BJ (cell line): ENCODE data around the gene IGDCC3. TPM values are rescaled to one million over a fixed set of nuclear protein-coding genes. Genes with fewer than 3 reads are reported as not detected.

Experiments
- CTCF ChIA-PET: fragments of 350-600 bp; formaldehyde crosslinking; extraction: SDS; loops from one replicate; lab custom pipeline; 2021; ENCODE audit warnings: antibody characterized with exemption, inconsistent platforms; lab: Yijun Ruan, JAX
- POLR2A ChIA-PET: fragments of 300-600 bp; sonication (Branson Sonifier 250); formaldehyde crosslinking; extraction: SDS; loops from one replicate; lab custom pipeline; 2021; ENCODE audit warnings: antibody characterized with exemption; lab: Charles Lee
- DNase-seq: peaks from one replicate; pipeline ENCODE4 v3.0.0-alpha.2; 2011; ENCODE audit warnings: low read depth
- H3K27me3 ChIP-seq: 2 replicates; pipeline ENCODE4 v1.6.0; 2011; ENCODE audit warnings: low read length; ENCODE audit not compliant: control insufficient read depth, insufficient read depth
- H3K36me3 ChIP-seq: 2 replicates; pipeline ENCODE4 v1.5.1; 2011; ENCODE audit warnings: low read length; ENCODE audit not compliant: control insufficient read depth, insufficient read depth
- H3K4me3 ChIP-seq: 2 replicates; pipeline ENCODE4 v1.5.1; 2011; ENCODE audit warnings: low read depth, mild to moderate bottlenecking, control low read depth, low read length
- CTCF ChIP-seq: IDR thresholded peaks from 2 replicates; pipeline ENCODE4 v1.5.1; 2011; ENCODE audit warnings: low read depth, mild to moderate bottlenecking, control low read depth, inconsistent platforms, low read length, moderate library complexity; ENCODE audit not compliant: insufficient read depth
- polyA plus RNA-seq: library from polyadenylated mRNA; depleted of rRNA; stranded (reverse); fragments of >200 nt; gene quantifications from 2 replicates; pipeline ENCODE4 v1.2.3, GENCODE V29; 2011

The IGDCC3 gene
- polyA plus RNA-seq, 1 experiment = not detected

GRCh38 chr15:65346856-65347598 lies 30.8 kb downstream of the IGDCC3 start:
- TF ChIP-seq CTCF = no peak
- ChIA-PET CTCF (interaction anchor here (0.8 kb wide), 1 partner anchor 28 kb away, joined by 3 read pairs; no protein-coding TSS in a partner anchor), POLR2A (no interaction called here)
- DNase-seq = no peak
- Histone ChIP-seq H3K27me3 (peaks cover 16% of the 10 kb centered on the region), H3K4me3 (no peak overlapping the region), H3K36me3 (no peaks in the 10 kb centered on the region)

GRCh38 chr15:65344914-65345275 lies 32.9 kb downstream of the IGDCC3 start:
- DNase-seq = no peak
- Histone ChIP-seq H3K27me3 (peaks cover 20% of the 10 kb centered on the region), H3K36me3 (no peaks in the 10 kb centered on the region), H3K4me3 (no peak overlapping the region)
- POLR2A ChIA-PET = no interaction called here
- CTCF ChIA-PET = interaction anchor here (0.7 kb wide), 1 partner anchor 28 kb away, joined by 4 read pairs; no protein-coding TSS in a partner anchor
- TF ChIP-seq CTCF = no peak

GRCh38 chr15:65344214-65344913 lies 33.4 kb downstream of the IGDCC3 start:
- peaks cover 22% of the 10 kb centered on the region for H3K27me3 ChIP-seq

GRCh38 chr15:65343374-65343981 lies 34.3 kb downstream of the IGDCC3 start:
- no peak for DNase-seq
- ChIA-PET CTCF (no interaction called here), POLR2A (no interaction called here)
- H3K4me3 ChIP-seq = no peak overlapping the region
- TF ChIP-seq CTCF = no peak
- peaks cover 22% of the 10 kb centered on the region for H3K27me3 ChIP-seq
- no peaks in the 10 kb centered on the region for H3K36me3 ChIP-seq

More at GRCh38 chr15:65344214-65344913, 33.4 kb downstream of the IGDCC3 start:
- ChIA-PET POLR2A (no interaction called here), CTCF (no interaction called here)
- Histone ChIP-seq H3K36me3 (no peaks in the 10 kb centered on the region), H3K4me3 (no peak overlapping the region)
- no peak for TF ChIP-seq CTCF
- DNase-seq = no peak

- no peak for TF ChIP-seq CTCF
- DNase-seq = no peak
- peaks cover 21% of the 10 kb centered on the region for H3K27me3 ChIP-seq
- H3K4me3 ChIP-seq = no peak overlapping the region
- H3K36me3 ChIP-seq = no peaks in the 10 kb centered on the region
- POLR2A ChIA-PET = interaction anchor here (0.6 kb wide), 1 partner anchor 641 kb away, joined by 5 read pairs; no protein-coding TSS in a partner anchor
- CTCF ChIA-PET = no interaction called here
Observed at GRCh38 chr15:65342493-65342892, 35.3 kb downstream of the IGDCC3 start.
